ENCODE measurements around the gene KCNQ5.

The KCNQ5 gene

GRCh38 chr6:72683797-72684196, 61.9 kb downstream of the KCNQ5 start:
- no peak for DNase-seq

GRCh38 chr6:72689107-72689954, 67.5 kb downstream of the KCNQ5 start:
- DNase-seq: no peak

GRCh38 chr6:72691249-72691648, 69.4 kb downstream of the KCNQ5 start:
- DNase-seq: no peak

GRCh38 chr6:72696055-72696454, 74.2 kb downstream of the KCNQ5 start:
- DNase-seq: no peak

GRCh38 chr6:72699159-72699558, 77.3 kb downstream of the KCNQ5 start:
- peak; percentile 15 for DNase-seq

- DNase-seq: no peak
These were observed 80.6 kb downstream of the KCNQ5 start for GRCh38 chr6:72702421-72702820.

- DNase-seq: no peak
These were observed 81.2 kb downstream of the KCNQ5 start for GRCh38 chr6:72703093-72703492.

GRCh38 chr6:72704979-72705378, 83.1 kb downstream of the KCNQ5 start:
- DNase-seq: peak; percentile 12

- peak; percentile 4 for DNase-seq
These were observed 87.6 kb downstream of the KCNQ5 start for GRCh38 chr6:72709431-72709830.

- no peak for DNase-seq
These were observed 89.9 kb downstream of the KCNQ5 start for GRCh38 chr6:72711731-72712130.

- DNase-seq: peak; percentile 43
These were observed 91.0 kb downstream of the KCNQ5 start for GRCh38 chr6:72712910-72713309.

- no peak for DNase-seq
These were observed 93.3 kb downstream of the KCNQ5 start for GRCh38 chr6:72715119-72715518.

GRCh38 chr6:72716916-72717315, 95.1 kb downstream of the KCNQ5 start:
- DNase-seq: peak; percentile 22

- peak; percentile 58 for DNase-seq
These were observed 98.6 kb downstream of the KCNQ5 start for GRCh38 chr6:72720464-72720863.

- DNase-seq: peak; percentile 11
These were observed 99.5 kb downstream of the KCNQ5 start for GRCh38 chr6:72721346-72721745.

GRCh38 chr6:72724545-72724944, 102.7 kb downstream of the KCNQ5 start:
- peak; percentile 29 for DNase-seq

- DNase-seq: no peak
These were observed 107.0 kb downstream of the KCNQ5 start for GRCh38 chr6:72728706-72729343.

- DNase-seq: no peak
These were observed 111.2 kb downstream of the KCNQ5 start for GRCh38 chr6:72733045-72733444.

- no peak for DNase-seq
These were observed 116.2 kb downstream of the KCNQ5 start for GRCh38 chr6:72738091-72738490.

- no peak for DNase-seq
These were observed 117.5 kb downstream of the KCNQ5 start for GRCh38 chr6:72739368-72739779.

- DNase-seq: no peak
These were observed 118.3 kb downstream of the KCNQ5 start for GRCh38 chr6:72740135-72740534.

GRCh38 chr6:72741083-72741482, 119.2 kb downstream of the KCNQ5 start:
- DNase-seq: no peak

- DNase-seq: no peak
These were observed 120.3 kb downstream of the KCNQ5 start for GRCh38 chr6:72742001-72742673.

- peak; percentile 28 for DNase-seq
These were observed 124.4 kb downstream of the KCNQ5 start for GRCh38 chr6:72746276-72746675.
